H1 (cell line): Measurements from ENCODE around the gene TBCE. TPM values are rescaled to one million over a fixed set of nuclear protein-coding genes. Genes with fewer than 3 reads are reported as not detected.

ENCODE experiments used
- CTCF ChIA-PET: fragments of 300-600 bp; sonication (Branson Sonifier 250); formaldehyde crosslinking; loops from one replicate; lab custom pipeline; 2021; ENCODE audit not compliant: partially characterized antibody; lab: Charles Lee
- POLR2A ChIA-PET: fragments of 300-600 bp; sonication (Branson Sonifier 250); formaldehyde crosslinking; loops from one replicate; lab custom pipeline; 2021; ENCODE audit warnings: inconsistent platforms; ENCODE audit not compliant: partially characterized antibody; lab: Charles Lee
- DNase-seq, 2 experiments: peaks; one replicate each; pipeline versions ENCODE4 v3.0.0 to v3.0.0-alpha.2; 2010 to 2022; ENCODE audit warnings: low spot score in 2 of 2, low read depth in 1 of 2, mixed read lengths in 1 of 2
- FAIRE-seq: peaks from 2 replicates; lab custom pipeline; 2011; peaks lifted over from hg19 to GRCh38; lab: Jason Lieb, UNC
- H2AFZ ChIP-seq: 2 replicates; pipeline ENCODE4 v1.8.1; 2012; ENCODE audit warnings: low read length, inconsistent platforms
- H2AK5ac ChIP-seq: 2 replicates; pipeline ENCODE4 v1.6.1; 2013; ENCODE audit warnings: low read depth, low read length
- H2BK120ac ChIP-seq: replicated peaks from 2 replicates; pipeline ENCODE3; 2013; ENCODE audit warnings: low read depth, low read length, inconsistent platforms
- H2BK12ac ChIP-seq: 2 replicates; pipeline ENCODE4 v1.6.1; 2013; ENCODE audit warnings: low read depth, low read length
- H2BK15ac ChIP-seq: 2 replicates; pipeline ENCODE4 v1.6.1; 2013; ENCODE audit warnings: low read length
- H2BK20ac ChIP-seq: 2 replicates; pipeline ENCODE4 v1.6.1; 2013; ENCODE audit warnings: low read length
- H2BK5ac ChIP-seq: 2 replicates; pipeline ENCODE4 v1.6.1; 2013; ENCODE audit warnings: low read depth, low read length
- H3K14ac ChIP-seq: 2 replicates; pipeline ENCODE4 v1.6.1; 2013; ENCODE audit warnings: inconsistent platforms; ENCODE audit not compliant: insufficient read length
- H3K18ac ChIP-seq: 2 replicates; pipeline ENCODE4 v1.6.1; 2013; ENCODE audit warnings: low read length; ENCODE audit errors: extremely low read depth
- H3K23ac ChIP-seq: 2 replicates; pipeline ENCODE4 v1.6.1; 2013; ENCODE audit warnings: inconsistent platforms; ENCODE audit not compliant: insufficient read length
- H3K23me2 ChIP-seq: 2 replicates; pipeline ENCODE4 v1.6.1; 2013; ENCODE audit warnings: low read depth, low read length
- H3K27ac ChIP-seq: 2 replicates; pipeline ENCODE4 v1.6.1; 2011; ENCODE audit warnings: low read depth, low read length, inconsistent platforms
- H3K27me3 ChIP-seq, 4 experiments: replicated peaks in 1 of 4; 1 replicate in 1 of 4; 2 replicates in 3 of 4; pipeline versions ENCODE4 v1.6.1 to v1.8.1; 2011 to 2013; ENCODE audit warnings: low read length in 3 of 4, mild to moderate bottlenecking in 3 of 4, inconsistent platforms in 2 of 4, mixed read lengths in 2 of 4, moderate library complexity in 1 of 4; ENCODE audit not compliant: control insufficient read depth in 3 of 4, insufficient read depth in 3 of 4; ENCODE audit errors: extremely low read depth in 1 of 4
- H3K36me3 ChIP-seq, 4 experiments: 2 replicates each; pipeline versions ENCODE4 v1.6.1 to v1.8.1; 2011 to 2013; ENCODE audit warnings: mild to moderate bottlenecking in 4 of 4, low read length in 3 of 4, moderate library complexity in 2 of 4, control low read depth in 1 of 4, inconsistent platforms in 1 of 4; ENCODE audit not compliant: insufficient read depth in 4 of 4, control insufficient read depth in 2 of 4
- H3K4ac ChIP-seq: replicated peaks from 2 replicates; pipeline ENCODE3; 2013; ENCODE audit warnings: low read length, low read depth, mixed read lengths, inconsistent platforms; ENCODE audit not compliant: insufficient read length
- H3K4me1 ChIP-seq, 4 experiments: replicated peaks in 1 of 4; 1 replicate in 1 of 4; 2 replicates in 3 of 4; pipeline versions ENCODE4 v1.6.1 to v1.8.1; 2011 to 2013; ENCODE audit warnings: low read length in 3 of 4, inconsistent platforms in 2 of 4, mixed read lengths in 1 of 4; ENCODE audit not compliant: insufficient read depth in 4 of 4, control insufficient read depth in 3 of 4
- H3K4me2 ChIP-seq, 2 experiments: 2 replicates each; pipeline versions ENCODE4 v1.6.1 to v1.8.1; 2011 to 2013; ENCODE audit warnings: low read depth in 2 of 2, low read length in 2 of 2, control low read depth in 1 of 2, inconsistent platforms in 1 of 2, mild to moderate bottlenecking in 1 of 2; ENCODE audit not compliant: insufficient read depth in 1 of 2
- H3K4me3 ChIP-seq, 4 experiments: fragments of 200-600, 300-600 bp in 1 of 4; sonication (generic), shearing (Covaris generic), sonication (Bioruptor Twin) in 1 of 4; 2 replicates each; pipeline versions ENCODE4 v1.5.1 to v1.8.1; 2011 to 2016; ENCODE audit warnings: low read length in 4 of 4, low read depth in 3 of 4, control low read depth in 2 of 4, inconsistent platforms in 2 of 4, mild to moderate bottlenecking in 2 of 4, mixed read lengths in 1 of 4, moderate library complexity in 1 of 4; ENCODE audit not compliant: insufficient read depth in 2 of 4; ENCODE audit errors: extremely low read depth in 1 of 4
- H3K56ac ChIP-seq: replicated peaks from 2 replicates; pipeline ENCODE3; 2013; ENCODE audit warnings: low read depth, mild to moderate bottlenecking, mixed read lengths, low read length, inconsistent platforms; ENCODE audit not compliant: insufficient read length
- H3K79me1 ChIP-seq: 2 replicates; pipeline ENCODE4 v1.6.1; 2013; ENCODE audit warnings: low read depth, low read length, control low read depth
- H3K79me2 ChIP-seq, 2 experiments: 2 replicates each; pipeline versions ENCODE4 v1.6.1 to v1.8.1; 2012 to 2013; ENCODE audit warnings: low read length in 2 of 2, mild to moderate bottlenecking in 2 of 2, inconsistent platforms in 1 of 2; ENCODE audit not compliant: insufficient read depth in 2 of 2, control insufficient read depth in 1 of 2
- H3K9ac ChIP-seq, 4 experiments: replicated peaks in 1 of 4; 1 replicate in 1 of 4; 2 replicates in 3 of 4; pipeline versions ENCODE4 v1.6.1 to v1.8.1; 2011 to 2013; ENCODE audit warnings: low read depth in 3 of 4, low read length in 3 of 4, control low read depth in 2 of 4, mild to moderate bottlenecking in 2 of 4, moderate library complexity in 2 of 4, inconsistent platforms in 1 of 4; ENCODE audit errors: extremely low read depth in 1 of 4
- H3K9me3 ChIP-seq, 2 experiments: 2 replicates each; pipeline versions ENCODE4 v1.6.1 to v1.8.1; 2012 to 2013; ENCODE audit warnings: mild to moderate bottlenecking in 2 of 2, moderate library complexity in 2 of 2, control low read depth in 1 of 2, inconsistent platforms in 1 of 2, low read depth in 1 of 2, low read length in 1 of 2, mixed read lengths in 1 of 2; ENCODE audit not compliant: insufficient read depth in 2 of 2
- H4K20me1 ChIP-seq, 2 experiments: replicated peaks in 1 of 2; 2 replicates each; pipeline versions ENCODE3 to v1.8.1; 2011 to 2013; ENCODE audit warnings: inconsistent platforms in 2 of 2, low read length in 2 of 2, mild to moderate bottlenecking in 1 of 2; ENCODE audit not compliant: insufficient read depth in 2 of 2, control insufficient read depth in 1 of 2
- H4K5ac ChIP-seq: 2 replicates; pipeline ENCODE4 v1.6.1; 2013; ENCODE audit warnings: low read length, low read depth, mixed read lengths, inconsistent platforms; ENCODE audit not compliant: insufficient read length
- H4K8ac ChIP-seq: 2 replicates; pipeline ENCODE4 v1.8.0; 2013; ENCODE audit warnings: mild to moderate bottlenecking, moderate library complexity, low read length, inconsistent platforms; ENCODE audit not compliant: insufficient read depth; ENCODE audit errors: extremely low read depth
- H4K91ac ChIP-seq: replicated peaks from 2 replicates; pipeline ENCODE3; 2013; ENCODE audit warnings: low read length, mixed read lengths, inconsistent platforms; ENCODE audit not compliant: insufficient read length
- SAP30 ChIP-seq: fragments of 300-600 bp; sonication (generic); IDR thresholded peaks from 2 replicates; pipeline ENCODE4 v1.7.1; 2012; ENCODE audit warnings: low read length, moderate library complexity, mild to moderate bottlenecking, inconsistent platforms; ENCODE audit not compliant: insufficient read depth, insufficient replicate concordance
- SP2 ChIP-seq: IDR thresholded peaks from 2 replicates; pipeline ENCODE4 v1.6.1; 2012; ENCODE audit warnings: mild to moderate bottlenecking, low read length, inconsistent platforms
- TAF7 ChIP-seq: optimal IDR thresholded peaks from 2 replicates; pipeline ENCODE3; 2011; ENCODE audit warnings: low read depth, mild to moderate bottlenecking, inconsistent platforms, low read length, moderate library complexity, borderline replicate concordance
- WGBS, 2 experiments: shearing (Covaris generic) in 1 of 2; methylation state at CpG; one replicate each; pipeline versions ENCODE4 v1.1.6 to v1.1.7; 2013 to 2015; ENCODE audit warnings: low lambda C conversion rate in 2 of 2, mixed read lengths in 2 of 2, inconsistent platforms in 1 of 2, low coverage in 1 of 2, missing lambda C conversion rate in 1 of 2; ENCODE audit not compliant: insufficient replicate concordance in 2 of 2, insufficient coverage in 1 of 2, insufficient read length in 1 of 2; ENCODE audit errors: extremely low coverage in 1 of 2, missing lambda C conversion rate in 1 of 2; 5-methylcytosine and 5-hydroxymethylcytosine counted together
- polyA plus RNA-seq, 7 experiments: library from polyadenylated mRNA; depleted of rRNA in 3 of 7; stranded (reverse) in 5 of 7; unstranded in 2 of 7; fragments of >200 nt in 5 of 7; fragments of 200-250 nt in 2 of 7; gene quantifications; 1 replicate in 5 of 7; 2 replicates in 1 of 7; 4 replicates in 1 of 7; pipeline versions ENCODE4 v1.2.1 to v1.2.3, GENCODE V29; 2011 to 2013; ENCODE audit warnings: missing spikeins in 2 of 7, mixed read lengths in 2 of 7
- total RNA-seq: library from RNA; stranded (reverse); fragmentation: NEBNext Ultra II Directional; extraction: Animal tissue kit (Norgen Biotek cat#: 25700); gene quantifications from 2 replicates; pipeline ENCODE4 v1.2.1, GENCODE V29; 2021

The TBCE gene
- total and polyA plus RNA-seq, 2 of the 8 experiments (the other 6 are each of a cell fraction or from before 2014, with no cell fraction given) = 22.7 to 42.9 TPM

- H3K23me2 ChIP-seq = peaks cover 3% of the 10 kb centered on the region; the same call in 1 of the 2 replicates
- TF ChIP-seq SAP30 (no peak), SP2 (no peak), TAF7 (no peak)
- no peak overlapping the region for H4K91ac ChIP-seq
- peaks cover 29 to 88% of the 10 kb centered on the region in 2 experiments for H3K79me2 ChIP-seq
- H3K36me3 ChIP-seq = peaks cover 0 to 24% (median 2%) of the 10 kb centered on the region in 4 experiments; a peak in 4 of 8 replicates
- H4K5ac ChIP-seq = no peak overlapping the region
- 94% methylated on average over 5 of the region's 5 CpGs; no CpG with 5 or more reads in 1 of the 2 experiments for WGBS, 2 experiments
- H4K8ac ChIP-seq = no peak overlapping the region
- no peak overlapping the region for H3K23ac ChIP-seq
- H3K4ac ChIP-seq = no peak overlapping the region
- H3K4me3 ChIP-seq = no peak overlapping the region
- no peaks in the 10 kb centered on the region for H3K9me3 ChIP-seq
- H2AK5ac ChIP-seq = no peak overlapping the region
- no peaks in the 10 kb centered on the region for H3K27me3 ChIP-seq
- POLR2A ChIA-PET = interaction anchor here (1.2 to 1.9 kb wide), 3 partner anchors 20 to 63 kb away, joined by 3 to 4 read pairs (median 3); partner anchors contain the start of gene TBCE
- peaks cover 3 to 17% of the 10 kb centered on the region in 2 experiments for H4K20me1 ChIP-seq
- H2BK120ac ChIP-seq = no peak overlapping the region
- no peak overlapping the region for H2BK12ac ChIP-seq
- H3K56ac ChIP-seq = no peak overlapping the region
- H3K9ac ChIP-seq = no peak overlapping the region
- H3K4me1 ChIP-seq = peaks cover 0 to 5% (median 1%) of the 10 kb centered on the region in 4 experiments; a peak in 3 of 7 replicates
- no peak overlapping the region for H3K18ac ChIP-seq
- no peak overlapping the region for H2BK15ac ChIP-seq
- no peak overlapping the region for H2BK20ac ChIP-seq
- CTCF ChIA-PET = interaction anchor here (1.2 kb wide), 1 partner anchor 71 kb away, joined by 4 read pairs; no protein-coding TSS in a partner anchor
- no peak overlapping the region for H3K27ac ChIP-seq
- DNase-seq (no peak), FAIRE-seq (no peak)
- H3K4me2 ChIP-seq = peak overlapping the region in 1 of 2 experiments; percentile 12; a peak in 2 of 4 replicates
- no peak overlapping the region for H3K14ac ChIP-seq
- H2AFZ ChIP-seq = no peak overlapping the region
- no peaks in the 10 kb centered on the region; the same call in 1 of the 2 replicates for H3K79me1 ChIP-seq
- no peak overlapping the region for H2BK5ac ChIP-seq
These were observed 42.9 kb upstream of the TBCE start for GRCh38 chr1:235324296-235324695.
